ENCODE data around the gene NCR2. TPM values are rescaled to one million over a fixed set of nuclear protein-coding genes. Genes with fewer than 3 reads are reported as not detected.

Gene NCR2
- polyA plus RNA-seq, 4 donors, result not detected

- DNase-seq (ENCODE audit: low read depth in 4 of 4, low spot score in 3 of 4), result no peak
Measured at GRCh38 chr6:41327177-41327576, 8.2 kb upstream of the NCR2 start.

- DNase-seq (ENCODE audit: low read depth in 4 of 4, low spot score in 3 of 4), result no peak
Measured at GRCh38 chr6:41331401-41332150, 3.8 kb upstream of the NCR2 start.

DNA sequence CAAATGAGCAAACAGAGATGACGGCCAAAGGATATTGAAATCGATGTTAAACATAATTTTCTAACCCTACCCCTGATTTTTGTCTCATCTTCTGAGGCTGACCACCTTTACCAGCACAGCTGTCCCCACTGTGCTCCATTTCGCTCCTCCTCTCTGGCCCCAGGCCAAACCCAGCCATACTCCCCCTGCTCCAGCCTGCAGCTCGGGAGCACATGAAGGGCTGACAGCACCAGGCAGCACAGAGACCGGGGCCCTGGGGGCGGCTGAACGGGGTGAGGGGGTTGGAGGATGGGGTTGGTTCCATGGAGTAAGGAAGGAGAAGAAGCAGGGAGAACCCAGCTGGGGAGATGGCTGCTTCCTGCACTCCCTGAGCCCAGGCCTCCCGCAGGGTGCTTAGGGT, 3.2 kb upstream of the NCR2 start:
- no peak for DNase-seq (ENCODE audit: low read depth in 4 of 4, low spot score in 3 of 4)

- no peak for DNase-seq (ENCODE audit: low read depth in 4 of 4, low spot score in 3 of 4)
Measured at GRCh38 chr6:41332842-41333736, 2.3 kb upstream of the NCR2 start.

DNA sequence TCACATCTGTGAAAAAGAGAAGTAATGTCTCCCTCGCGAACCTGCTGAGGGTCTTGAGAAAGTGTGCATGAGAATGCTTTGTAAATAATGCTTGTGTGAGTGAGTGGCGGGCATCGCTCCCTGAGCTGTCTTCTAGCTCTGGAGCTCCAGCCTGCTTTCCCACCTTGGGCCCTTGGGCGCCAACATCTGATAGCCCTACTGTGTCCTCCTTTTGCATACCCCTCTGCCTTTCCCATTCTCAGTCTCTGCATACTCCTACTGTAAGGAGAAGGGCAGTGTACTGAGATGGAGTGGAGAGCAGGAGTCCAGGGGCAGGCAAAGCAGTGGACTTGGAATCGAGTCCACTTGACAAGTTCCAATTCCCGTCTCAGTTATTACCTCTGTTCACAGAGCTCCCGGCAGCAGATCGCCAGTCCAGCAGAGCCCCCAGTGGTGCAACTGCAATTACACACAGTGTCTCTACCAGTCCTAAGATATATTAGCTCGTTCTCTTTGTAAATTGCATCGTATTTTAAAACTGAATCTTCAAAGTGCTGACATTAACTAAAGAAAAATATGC, 847 bp upstream of the NCR2 start:
- no peak for DNase-seq (ENCODE audit: low read depth in 4 of 4, low spot score in 3 of 4)

DNA sequence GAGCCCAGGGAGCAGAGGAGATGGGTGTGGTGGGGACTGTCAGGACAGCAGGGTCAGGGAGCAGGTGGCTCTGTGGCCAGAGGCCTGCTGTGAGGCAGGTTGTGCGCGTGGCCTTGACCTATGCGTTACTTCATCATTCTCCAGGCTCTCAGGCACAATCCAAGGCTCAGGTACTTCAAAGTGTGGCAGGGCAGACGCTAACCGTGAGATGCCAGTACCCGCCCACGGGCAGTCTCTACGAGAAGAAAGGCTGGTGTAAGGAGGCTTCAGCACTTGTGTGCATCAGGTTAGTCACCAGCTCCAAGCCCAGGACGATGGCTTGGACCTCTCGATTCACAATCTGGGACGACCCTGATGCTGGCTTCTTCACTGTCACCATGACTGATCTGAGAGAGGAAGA, 535 bp downstream of the NCR2 start:
- DNase-seq (ENCODE audit: low read depth in 4 of 4, low spot score in 3 of 4), result no peak

GRCh38 chr6:41336824-41337223, 1.4 kb downstream of the NCR2 start:
- DNase-seq (ENCODE audit: low read depth in 4 of 4, low spot score in 3 of 4), result no peak

DNA sequence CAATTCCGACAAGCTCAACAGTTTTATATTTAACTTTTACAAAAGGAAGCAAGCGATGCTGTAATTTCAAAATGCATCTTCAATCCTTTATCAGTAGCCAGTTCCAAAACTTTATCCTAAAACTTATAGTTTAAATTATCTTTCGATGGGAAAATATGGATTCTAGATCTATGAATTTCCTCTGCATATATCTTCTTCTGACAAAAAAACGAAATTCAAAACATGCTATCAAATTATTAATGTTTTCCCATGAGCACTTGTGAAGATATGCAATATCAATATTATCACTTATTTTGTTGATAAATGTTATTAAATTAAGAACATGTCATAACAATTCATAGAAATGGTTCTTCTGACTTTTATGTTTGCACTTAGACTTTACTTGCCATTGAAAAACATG, 2.3 kb downstream of the NCR2 start:
- no peak for DNase-seq (ENCODE audit: low read depth in 4 of 4, low spot score in 3 of 4)

- no peak for DNase-seq (ENCODE audit: low read depth in 4 of 4, low spot score in 3 of 4)
Measured at GRCh38 chr6:41338659-41339058, 3.3 kb downstream of the NCR2 start.

DNA sequence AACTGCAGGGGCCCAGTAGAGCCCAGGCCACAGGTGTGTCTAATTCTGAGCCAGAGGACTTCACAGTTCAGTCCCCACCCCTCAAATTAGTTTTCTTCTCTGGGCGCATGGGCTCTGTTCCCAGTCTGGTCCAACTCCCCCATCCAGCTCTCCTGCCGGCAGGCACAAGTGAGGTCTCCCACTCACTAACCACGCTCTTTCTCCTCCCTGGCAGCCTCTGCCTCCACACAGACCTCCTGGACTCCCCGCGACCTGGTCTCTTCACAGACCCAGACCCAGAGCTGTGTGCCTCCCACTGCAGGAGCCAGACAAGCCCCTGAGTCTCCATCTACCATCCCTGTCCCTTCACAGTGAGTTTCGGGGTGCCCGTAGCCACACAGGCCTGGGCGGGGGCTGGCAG, 6.2 kb downstream of the NCR2 start:
- no peak for DNase-seq (ENCODE audit: low read depth in 4 of 4, low spot score in 3 of 4)

DNA sequence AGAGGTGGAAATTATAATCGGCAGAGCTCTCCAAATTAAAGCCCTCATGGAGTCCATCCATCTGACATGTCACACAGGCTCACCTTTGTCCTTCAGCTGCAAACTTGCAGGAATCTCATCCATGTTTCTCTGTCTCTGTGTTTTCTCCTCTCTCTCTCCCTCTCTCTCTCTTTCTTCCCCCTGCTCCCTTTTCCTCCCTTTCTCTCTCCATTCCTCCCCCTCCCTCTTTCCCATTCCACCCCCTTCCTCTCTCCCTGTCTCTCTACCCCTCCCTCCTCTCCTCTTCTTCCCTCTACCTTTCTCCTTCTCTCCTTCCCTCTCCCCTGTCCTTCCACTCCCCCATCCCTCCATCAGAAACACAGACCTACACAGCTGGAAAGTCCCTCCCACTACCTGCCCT, 6.8 kb downstream of the NCR2 start:
- DNase-seq (ENCODE audit: low read depth in 4 of 4, low spot score in 3 of 4), result no peak

GRCh38 chr6:41343641-41344187, 8.3 kb downstream of the NCR2 start:
- no peak for DNase-seq (ENCODE audit: low read depth in 4 of 4, low spot score in 3 of 4)

- DNase-seq (ENCODE audit: low read depth in 4 of 4, low spot score in 3 of 4), result no peak
Measured at GRCh38 chr6:41344876-41345275, 9.5 kb downstream of the NCR2 start.

DNA sequence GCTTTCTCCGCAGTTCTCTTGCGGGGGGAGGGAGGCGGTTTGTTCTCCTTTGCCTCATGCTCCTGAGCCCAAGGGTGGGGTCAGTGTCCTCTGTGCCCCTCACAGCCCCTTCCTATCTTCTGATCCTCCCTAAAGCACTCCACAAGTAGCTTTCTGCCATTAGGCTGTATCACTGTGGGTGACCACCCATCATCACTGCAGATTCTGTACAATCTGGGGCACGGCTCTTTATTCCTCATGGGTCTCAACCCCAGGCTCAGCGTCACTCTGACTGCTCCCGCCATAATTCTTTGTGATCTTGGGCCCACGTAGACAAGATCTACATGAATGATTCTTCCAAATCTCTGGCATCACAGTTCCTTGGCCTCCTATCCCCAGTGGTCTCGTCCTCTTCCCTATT, 10.5 kb downstream of the NCR2 start:
- no peak for DNase-seq (ENCODE audit: low read depth in 4 of 4, low spot score in 3 of 4)

DNA sequence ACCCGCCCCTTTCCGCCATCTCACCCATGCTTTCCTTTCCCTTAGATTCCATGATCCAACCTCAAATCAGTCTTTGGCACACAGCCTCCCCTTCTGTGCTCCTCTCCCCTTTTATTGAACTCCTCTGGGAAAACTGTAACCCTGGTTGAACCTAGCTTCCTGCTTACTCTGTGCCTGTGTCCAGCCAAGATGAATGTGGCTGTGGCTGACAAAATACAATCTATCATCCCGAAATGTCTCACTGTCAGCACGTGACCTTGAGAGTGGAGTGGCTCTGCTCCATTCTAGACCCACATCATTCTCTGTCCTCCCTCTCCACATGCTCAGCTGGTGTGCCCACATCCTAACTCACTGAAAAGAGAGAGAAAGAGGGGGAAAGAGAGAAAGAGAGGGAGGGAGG, 11.0 kb downstream of the NCR2 start:
- no peak for DNase-seq (ENCODE audit: low read depth in 4 of 4, low spot score in 3 of 4)

GRCh38 chr6:41347378-41348050, 12.1 kb downstream of the NCR2 start:
- DNase-seq (ENCODE audit: low read depth in 4 of 4, low spot score in 3 of 4), result no peak

- no peak for DNase-seq (ENCODE audit: low read depth in 4 of 4, low spot score in 3 of 4)
Measured at GRCh38 chr6:41348934-41349333, 13.5 kb downstream of the NCR2 start.

GRCh38 chr6:41352396-41352795, 17.0 kb downstream of the NCR2 start:
- no peak for DNase-seq (ENCODE audit: low read depth in 4 of 4, low spot score in 3 of 4)

- no peak for DNase-seq (ENCODE audit: low read depth in 4 of 4, low spot score in 3 of 4)
Measured at GRCh38 chr6:41352907-41353306, 17.5 kb downstream of the NCR2 start.

GRCh38 chr6:41353333-41353732, 17.9 kb downstream of the NCR2 start:
- no peak for DNase-seq (ENCODE audit: low read depth in 4 of 4, low spot score in 3 of 4)

DNA sequence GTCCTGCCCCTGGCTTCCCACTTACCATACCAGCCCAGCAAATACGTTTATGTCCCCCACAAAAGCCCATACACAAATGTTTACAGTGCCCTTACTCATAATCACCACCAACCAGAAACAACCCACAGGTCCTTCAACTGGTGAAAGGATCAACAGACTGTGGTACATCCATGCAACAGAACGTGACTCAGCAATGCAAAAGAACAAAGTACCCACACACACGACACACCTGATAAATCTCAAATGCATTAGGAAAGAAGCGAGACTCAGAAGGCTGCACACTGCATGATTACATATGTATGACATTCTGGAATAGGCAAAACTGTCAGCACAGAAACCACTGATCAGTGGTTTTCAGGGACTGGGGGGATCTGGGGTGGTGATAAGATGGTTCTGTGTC, 20.5 kb downstream of the NCR2 start:
- DNase-seq (ENCODE audit: low read depth in 4 of 4, low spot score in 3 of 4), result no peak

Measured in right renal pelvis (tissue), 4 donors.